Globus pallidus (tissue), 1 donor: ENCODE data around the gene PGAP2.

Experiments
- DNase-seq: peaks from one replicate; pipeline ENCODE4 v3.0.0-alpha.2; 2015; ENCODE audit warnings: low spot score

Gene PGAP2

GRCh38 chr11:3831378-3832239 lies 23.2 kb downstream of the PGAP2 start:
- DNase-seq, result no peak

GRCh38 chr11:3832816-3833215 lies 24.5 kb downstream of the PGAP2 start:
- no peak for DNase-seq

DNA sequence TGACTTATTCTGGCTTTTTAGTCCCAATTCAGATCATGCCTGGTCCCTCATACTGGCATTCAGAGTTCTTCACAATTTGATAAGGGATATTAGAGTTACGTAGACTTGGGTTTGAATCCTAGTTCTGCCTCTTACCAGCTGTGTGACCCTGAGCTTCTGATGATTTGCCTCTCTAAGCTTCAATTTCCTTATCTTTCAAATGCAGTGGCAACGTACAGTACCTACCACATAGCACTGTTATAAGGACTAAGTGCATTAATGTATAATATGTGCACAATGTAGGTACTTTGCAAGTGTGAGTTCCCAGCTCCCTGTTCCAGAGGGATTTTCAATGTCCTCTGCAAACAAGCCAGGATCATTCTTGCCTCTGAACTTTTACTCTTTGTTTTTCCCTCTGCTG lies 25.1 kb downstream of the PGAP2 start:
- no peak for DNase-seq

- no peak for DNase-seq
These were observed 25.9 kb downstream of the PGAP2 start for GRCh38 chr11:3834349-3834663.

- no peak for DNase-seq
These were observed 26.5 kb downstream of the PGAP2 start for GRCh38 chr11:3834664-3835461.

DNA sequence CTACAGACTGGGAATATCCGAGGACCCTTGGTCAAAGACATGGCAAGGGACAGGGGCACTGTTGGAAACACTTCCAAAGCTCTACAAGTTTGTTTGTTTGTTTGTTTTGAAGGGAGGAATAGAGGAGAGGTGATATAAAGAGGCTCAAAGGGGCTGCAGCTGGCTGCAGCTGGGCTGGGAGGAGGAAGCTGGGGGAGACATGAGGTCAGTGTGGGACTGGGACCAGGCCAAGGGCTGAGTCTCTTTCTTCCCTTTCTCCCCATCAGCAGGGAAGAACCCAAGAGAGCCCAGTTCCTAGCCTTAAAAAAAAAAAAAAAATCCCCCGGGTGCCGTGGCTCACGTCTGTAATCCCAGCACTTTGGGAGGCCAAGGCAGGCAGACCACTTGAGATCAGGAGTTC lies 27.4 kb downstream of the PGAP2 start:
- peak; percentile 79 for DNase-seq

DNA sequence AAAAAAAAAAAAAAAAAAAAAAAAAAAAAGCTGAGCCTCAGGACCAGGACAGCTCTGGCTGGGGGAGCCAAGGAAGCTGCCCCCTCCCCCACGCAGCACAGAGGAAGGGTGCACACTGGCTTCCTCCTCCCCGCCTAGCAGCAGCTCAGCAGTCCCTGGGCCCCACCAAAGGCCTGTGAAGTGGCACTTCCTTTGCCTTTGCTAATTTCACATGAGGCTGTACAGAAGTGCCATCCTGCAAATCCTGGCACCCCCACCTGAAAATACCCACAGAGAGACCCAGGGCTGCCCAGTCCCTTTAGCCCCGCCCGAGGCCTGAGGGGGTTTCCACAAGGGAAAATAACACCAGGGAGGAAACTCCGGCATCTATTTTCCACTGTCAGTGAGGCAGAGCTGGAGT lies 28.5 kb downstream of the PGAP2 start:
- no peak for DNase-seq

DNA sequence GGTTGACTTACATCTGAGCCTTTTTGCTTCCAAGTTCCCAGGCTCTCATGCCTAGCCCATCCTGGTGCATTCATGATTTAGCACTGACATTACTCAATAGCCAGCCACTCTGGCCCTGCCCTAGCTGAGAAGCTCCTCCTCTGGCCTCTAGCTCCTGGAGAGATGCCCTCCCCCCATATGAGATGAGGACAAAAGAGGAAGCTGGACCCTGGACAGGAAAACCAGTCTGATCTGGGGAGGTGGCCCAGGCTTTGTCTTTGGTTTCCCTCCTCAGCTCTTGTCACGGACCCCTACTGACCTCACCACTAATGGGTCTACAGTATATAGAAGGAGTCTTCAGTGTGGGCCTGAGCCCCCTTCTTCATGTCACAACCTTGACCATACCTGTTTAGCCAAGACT lies 29.4 kb downstream of the PGAP2 start:
- peak; percentile 75 for DNase-seq

DNA sequence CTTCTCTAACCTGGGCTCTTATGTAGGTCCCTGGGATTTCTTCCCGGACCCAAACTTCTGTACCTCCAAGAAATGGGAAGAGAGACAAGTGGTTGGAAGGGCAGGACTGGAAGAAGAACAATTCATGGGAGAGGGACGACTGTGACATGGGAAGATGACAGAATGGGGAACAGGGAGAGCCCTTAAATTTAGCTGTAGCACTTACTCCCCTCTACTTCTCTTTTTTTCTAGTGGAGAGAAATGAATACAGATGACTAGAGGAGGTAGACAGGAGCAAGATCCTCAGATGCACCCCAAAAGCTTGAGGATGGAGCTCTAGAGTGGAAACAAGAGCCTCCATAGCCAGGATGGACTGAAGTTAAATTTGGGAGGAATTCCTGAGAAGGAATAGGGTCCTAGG lies 30.1 kb downstream of the PGAP2 start:
- no peak for DNase-seq

DNA sequence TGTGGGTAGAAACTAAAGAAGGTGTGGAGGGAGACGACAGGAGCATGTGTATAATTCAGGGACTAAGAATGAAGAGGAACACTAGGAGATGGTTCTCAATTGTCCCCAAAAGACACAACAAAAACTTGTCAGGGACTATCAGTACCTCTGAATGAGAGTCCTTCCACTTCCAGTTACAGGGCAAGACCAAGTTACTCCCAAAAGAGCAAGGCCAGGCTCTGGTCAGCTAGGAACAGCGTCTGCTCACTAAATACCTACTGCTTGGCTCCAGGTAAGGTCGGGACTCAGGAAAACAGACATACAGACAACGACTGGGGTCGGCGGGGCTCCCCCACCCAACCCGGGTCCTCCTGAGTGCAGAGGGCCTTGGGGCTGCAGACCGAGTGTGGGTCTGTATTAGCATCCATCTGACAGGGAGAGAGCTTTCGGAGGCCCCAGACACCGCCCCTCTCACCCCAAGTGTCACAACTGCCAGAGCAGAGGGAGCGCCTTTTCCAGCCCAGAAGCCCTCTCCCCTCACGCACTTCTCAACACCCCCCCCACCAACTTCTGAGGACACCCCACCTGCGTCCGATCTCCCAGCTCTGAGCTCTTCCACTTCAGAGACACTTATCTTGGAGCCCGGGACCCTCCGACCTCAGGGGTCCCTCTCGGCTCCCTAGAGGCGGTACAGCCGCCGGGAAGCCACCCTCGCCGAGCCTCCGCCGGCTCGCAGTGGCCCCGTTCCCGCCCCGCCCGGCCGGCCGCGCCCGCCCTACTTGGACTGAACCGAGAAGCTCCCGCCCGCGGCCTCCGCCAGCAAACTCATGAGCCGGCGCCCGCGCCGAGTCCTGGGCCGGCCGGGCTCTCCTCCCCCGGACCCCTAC lies 31.9 kb downstream of the PGAP2 start:
- DNase-seq, result no peak

GRCh38 chr11:3840870-3841425 lies 32.6 kb downstream of the PGAP2 start, which contains the start of gene RHOG:
Gene RHOG, minus strand, starts transcription at chr11:3840959. Its CDS starts 12,821 bp downstream, at chr11:3828138.
- DNase-seq, result peak; percentile 86

DNA sequence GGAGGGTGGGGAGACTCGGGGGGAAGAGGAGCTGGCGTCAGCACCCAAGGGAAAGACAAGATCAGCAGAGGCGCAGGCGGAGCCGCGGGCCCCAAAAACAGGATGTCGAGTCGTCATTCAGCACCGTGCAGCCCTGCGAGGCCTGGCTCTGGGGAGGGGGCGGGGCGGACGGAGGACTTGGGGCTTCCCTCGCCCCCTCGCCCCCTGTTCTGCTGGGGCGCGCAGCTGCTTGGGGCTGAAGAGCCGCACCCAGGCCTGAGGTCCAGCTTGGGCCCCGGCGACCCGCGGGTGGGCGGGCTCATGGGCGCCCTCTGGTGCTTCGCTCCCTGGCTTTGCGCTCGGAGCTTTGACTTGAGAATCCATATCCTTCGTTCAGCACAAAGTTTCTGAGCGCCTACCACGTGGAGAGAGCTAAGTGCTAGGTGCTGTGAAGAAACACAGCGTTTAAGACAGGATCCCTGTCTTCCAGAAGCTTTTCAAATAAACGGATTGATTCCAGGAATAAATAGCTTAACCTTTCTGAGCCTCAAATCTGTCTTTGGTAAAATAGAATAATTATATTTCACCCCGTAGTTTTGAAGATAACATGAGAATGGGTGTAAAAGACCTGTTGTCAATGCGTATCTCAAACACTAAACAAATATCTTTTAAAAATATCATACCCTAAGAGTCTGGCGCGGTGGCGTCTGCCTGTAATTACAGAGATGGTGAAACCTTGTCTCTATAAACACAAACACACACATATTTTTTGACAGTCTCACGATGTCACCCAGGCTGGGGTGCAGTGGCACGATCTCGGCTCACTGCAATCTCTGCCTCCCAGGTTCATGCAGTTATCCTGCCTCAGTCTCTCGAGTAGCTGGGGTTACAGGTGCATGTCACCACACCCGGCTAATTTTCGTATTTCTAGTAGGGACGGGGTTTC lies 33.3 kb downstream of the PGAP2 start:
- peak; percentile 87 for DNase-seq

GRCh38 chr11:3843326-3843725 lies 35.0 kb downstream of the PGAP2 start:
- DNase-seq, result no peak

DNA sequence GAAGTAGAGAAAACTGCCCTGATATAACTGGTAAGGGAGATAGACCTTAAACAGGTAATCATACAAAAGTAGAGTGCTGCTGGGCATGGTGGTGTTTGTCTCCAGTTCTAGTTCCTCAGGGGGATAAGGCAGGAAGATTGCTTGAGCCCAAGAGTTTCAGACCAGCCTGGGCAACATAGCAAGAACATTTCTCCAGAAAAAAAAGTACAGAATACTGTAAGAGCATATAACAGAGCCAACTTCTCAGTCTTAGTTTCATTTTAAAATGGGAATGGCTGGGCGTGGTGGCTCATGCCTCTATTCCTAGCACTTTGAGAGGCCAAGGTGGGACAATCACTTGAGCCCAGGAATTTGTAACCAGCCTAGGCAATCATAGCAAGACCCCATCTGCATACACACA lies 36.9 kb downstream of the PGAP2 start:
- DNase-seq, result no peak

DNA sequence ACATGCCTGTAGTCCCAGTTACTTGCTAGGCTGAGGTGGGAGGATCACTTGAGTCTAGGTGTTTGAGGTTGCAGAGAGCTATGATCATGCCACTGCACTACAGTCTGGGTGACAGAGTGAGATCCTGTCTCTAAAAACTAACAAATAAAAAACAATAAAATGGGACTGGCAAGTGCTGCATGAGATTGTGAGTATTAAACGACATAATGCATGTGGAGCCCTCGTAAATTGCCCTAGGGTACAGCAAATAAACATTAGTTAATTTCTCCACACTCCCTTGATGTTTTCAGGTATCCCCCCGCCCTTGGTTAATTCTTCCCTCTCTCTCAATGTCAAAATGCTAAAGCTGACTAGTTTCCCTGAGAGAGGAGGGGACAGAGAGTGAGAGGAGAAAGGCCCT lies 37.3 kb downstream of the PGAP2 start:
- DNase-seq, result no peak

DNA sequence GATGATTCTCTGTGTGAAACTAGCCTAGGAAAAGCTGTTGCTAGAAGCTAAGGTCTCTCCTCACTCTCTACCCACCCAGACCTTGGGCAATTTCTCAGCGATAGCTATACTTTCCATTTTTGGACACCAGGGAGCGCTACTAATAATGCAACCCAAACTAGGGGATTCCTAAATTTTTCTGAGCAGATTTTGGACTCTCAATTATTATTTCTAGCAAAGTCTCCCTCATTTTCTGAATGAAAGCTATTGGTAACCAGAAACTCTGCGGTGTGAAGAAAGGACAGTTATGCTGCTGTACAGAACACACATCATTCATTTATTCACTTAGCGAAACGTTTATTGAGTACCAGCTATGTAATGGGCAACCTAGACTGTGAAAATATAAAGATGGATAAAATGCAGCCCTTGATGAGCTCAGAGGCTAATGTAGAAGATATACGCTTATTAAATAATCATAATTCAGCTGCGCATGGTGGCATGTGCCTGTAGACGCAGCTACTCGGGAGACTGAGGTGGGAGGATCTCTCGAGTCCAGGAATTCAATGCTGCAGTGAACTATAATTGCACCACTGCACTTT lies 41.0 kb downstream of the PGAP2 start:
- DNase-seq, result no peak

DNA sequence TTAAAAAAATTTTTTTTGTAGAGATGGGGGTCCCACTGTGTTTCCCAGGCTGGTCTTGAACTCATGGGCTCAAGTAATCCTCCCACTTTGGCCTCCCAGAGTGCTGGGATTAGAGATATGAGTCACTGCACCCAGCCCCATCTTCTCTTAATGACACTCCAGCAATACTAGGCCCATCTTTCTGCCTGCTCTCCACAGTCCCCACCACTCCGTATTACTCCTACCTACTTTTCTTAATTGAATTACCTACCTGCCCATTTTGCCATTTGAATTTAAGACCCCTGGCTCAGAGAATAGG lies 45.1 kb downstream of the PGAP2 start:
- DNase-seq, result no peak

DNA sequence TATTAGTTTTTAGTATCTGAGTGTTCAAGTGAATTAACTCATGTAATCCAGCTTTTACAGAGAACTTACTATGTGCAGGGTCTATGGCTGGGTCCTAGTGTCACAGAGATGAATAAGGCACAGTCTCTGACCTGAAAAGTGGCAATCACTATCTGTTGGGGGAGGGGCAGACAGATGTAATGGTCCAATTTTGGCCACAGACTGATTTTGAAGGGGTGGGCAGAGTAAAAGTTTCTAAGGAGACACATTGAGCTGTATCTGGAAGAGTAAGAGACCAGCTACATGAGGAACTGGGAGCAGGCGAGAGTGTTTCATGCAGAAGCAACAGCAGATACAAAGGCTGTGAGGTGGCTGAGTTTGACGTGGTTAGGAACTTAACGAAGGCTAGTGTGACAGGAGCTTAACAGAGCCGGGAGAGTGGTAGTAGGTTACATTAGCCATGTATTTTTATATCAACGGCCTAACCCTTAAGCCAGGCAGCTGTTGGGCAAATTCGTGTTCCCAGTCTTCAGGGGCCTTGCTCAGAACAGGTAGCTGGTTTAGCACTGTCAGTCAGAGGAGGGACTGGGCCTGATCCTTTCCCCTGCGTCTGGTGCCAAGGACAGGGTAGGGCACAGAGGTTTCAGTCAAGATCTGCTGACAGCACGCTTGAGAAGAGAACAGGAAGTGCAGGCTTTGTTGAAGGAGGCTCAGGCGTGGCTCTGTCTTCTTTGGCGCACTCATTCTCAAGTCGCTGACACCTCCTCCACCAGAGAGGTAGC lies 45.7 kb downstream of the PGAP2 start:
- DNase-seq, result no peak

DNA sequence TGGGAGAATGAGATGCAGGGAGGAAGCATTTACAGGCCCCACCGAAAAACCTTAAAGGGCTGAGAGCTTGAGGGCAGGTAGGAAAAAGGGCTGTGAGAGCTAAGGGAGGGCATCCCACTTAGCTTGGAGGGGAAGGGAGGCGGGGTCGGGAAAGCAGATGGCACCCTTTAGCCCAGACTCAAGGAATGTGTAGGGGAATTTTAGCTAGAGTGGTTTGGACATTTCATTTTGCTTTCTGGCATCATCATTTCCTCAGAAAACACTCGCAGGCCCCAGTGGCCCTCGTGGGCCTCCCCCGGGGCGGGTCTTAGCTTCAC lies 46.3 kb downstream of the PGAP2 start:
- no peak for DNase-seq
